Activated CD4-positive, alpha-beta T cell treated with anti-CD3 and anti-CD28 coated beads for 24 hours (primary cell): ENCODE results near the gene XYLT1.

Experiments used
- DNase-seq, 2 donors: peaks; one replicate each; pipeline ENCODE4 v3.0.0-alpha.2; 2020; ENCODE audit warnings: low read depth in 2 of 2

Gene XYLT1

DNA sequence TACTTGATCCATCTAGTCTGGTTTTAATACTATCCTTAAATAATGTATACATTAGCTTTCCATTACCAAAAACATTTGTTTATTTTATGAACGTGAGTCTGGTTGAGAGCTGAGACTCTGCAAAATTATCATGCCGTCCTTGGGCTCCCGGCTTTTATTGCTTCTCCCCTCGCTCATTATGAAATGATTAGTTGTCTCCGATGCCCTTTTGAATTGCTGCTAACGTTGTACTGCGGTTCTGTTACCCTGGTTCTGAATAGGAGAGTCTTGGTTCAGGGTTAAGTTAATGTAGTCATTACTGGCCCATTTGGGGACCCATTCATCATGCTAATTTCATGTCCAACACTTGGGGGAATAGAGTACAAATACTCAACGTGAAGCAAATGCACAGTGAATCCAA, 12.8 kb downstream of the XYLT1 start:
- DNase-seq: no peak

DNA sequence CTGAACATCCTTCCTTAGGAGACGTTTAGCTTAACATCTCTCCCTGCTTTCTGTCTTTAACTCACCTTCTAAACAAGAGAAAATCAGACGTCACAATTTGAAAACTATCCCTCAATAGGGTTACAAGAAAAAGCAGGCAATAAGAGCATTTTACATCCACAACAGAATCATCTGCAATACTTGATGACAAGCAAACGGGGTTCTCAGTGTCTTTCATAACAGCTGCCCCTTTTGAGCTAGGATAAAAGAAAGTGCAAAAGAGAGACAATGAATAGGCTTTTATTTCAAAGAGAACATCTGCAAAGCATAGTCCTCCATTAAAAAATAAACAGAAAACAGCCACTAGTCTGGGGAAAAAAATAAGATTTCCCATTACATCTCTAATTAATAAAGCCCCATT, 13.2 kb downstream of the XYLT1 start:
- no peak for DNase-seq

DNA sequence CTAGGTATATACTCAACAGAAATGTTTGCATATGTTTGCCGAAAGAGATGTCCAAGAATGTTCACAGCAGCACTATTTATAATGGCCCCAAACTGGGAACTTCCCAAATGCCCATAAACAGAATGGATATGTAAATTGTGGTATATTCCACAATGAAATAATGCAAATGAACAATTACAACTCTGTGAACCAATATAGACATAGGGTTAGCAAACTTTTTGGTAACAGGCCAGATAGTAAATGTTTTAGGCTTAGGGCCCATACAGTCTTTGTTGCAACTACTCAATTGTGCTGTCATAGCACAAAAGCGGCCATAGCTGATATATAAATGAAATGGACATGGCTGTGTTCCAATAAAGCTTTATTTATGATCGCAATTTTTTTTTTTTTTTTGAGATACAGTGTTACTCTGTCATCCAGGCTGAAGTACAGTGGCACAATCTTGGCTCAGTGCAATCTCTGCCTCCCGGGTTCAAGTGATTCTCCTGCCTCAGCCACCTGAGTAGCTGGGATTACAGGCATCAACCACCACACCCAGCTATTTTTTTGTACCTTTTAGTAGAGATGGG, 16.5 kb downstream of the XYLT1 start:
- DNase-seq: no peak

DNA sequence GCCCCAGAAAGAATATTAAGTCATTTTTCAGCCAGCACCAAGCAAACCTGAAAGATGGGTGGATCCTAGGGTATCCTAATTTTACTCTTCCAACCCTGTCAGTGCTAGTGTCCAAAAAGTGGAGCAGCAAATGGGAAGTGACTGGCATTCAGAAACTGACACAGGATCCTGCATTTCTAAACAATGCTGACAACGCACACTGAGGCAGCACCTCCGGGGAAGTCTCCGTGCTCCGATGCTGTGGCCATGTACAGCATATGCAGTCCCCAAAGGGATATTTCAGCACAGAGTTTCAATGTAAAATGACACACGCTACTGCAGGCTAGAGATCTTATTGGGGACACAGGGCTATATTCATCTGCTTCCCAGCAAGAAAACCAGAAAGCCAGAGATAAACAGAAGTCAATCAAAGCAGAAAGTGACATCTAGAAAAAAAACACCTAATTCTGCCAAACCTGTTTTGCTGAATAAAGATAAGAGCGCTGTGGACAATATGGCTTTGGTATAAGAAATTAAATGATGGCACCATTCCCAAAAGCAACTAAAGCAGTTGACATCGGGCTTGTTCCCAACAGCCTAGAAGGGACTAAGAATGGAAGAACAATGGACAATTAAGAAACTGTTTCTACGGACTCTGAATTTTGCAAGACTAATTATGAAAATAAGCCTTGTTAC, 17.3 kb downstream of the XYLT1 start:
- DNase-seq: no peak

DNA sequence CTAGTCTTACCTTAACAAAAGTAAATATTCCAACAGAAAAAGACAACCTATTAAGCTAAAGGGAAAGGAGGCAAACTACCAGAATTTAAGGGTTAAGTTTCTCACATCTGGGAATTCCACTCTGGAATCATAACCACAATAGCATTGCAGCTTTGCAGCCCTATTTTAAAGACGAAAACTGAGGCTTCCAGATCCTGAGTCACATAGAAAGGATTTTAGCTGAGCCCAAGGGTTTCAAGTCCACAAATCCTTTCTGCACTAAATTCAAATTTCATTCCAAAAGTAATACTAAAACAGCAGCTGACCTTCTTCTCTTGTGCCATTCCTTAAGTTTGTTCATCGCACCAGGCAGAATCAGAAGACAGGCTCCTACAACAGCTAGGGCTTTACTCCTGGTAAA, 17.8 kb downstream of the XYLT1 start:
- no peak for DNase-seq

DNA sequence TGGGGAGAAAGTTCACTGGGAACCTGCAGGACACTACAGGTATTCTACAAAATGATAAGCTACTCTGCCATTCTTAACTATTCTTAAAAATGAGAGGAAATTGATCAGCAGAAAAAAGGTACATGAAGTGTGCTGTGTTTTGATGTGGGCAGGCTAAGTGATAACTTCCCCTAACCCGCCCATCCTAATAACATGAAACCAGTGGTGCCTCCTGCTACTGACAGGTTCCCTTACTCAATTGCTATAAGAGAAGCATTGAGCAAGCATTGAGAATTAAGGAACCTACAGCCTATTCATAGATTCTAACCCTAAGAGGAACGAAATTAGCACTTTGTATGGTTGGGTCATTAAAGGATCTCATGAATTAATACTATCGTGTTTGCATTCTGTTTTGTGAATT, 18.9 kb downstream of the XYLT1 start:
- DNase-seq: no peak

DNA sequence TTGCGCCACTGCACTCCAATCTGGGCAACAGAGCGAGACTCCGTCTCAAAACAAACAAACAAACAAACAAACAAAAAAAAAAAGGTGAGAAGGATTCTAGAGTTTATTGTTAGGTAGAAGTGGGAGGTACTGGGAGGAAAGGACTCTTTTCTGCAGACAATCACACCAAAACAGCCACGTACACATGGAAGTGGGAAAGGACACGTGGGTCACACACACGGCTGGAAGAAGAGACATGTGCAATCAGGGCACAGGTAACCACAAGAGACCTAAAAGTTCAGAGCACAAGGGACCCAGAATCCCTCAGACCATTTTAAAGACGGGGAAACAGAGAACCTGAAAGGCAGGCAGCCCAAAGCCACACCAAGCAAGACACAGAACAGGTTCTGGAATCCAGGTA, 20.5 kb downstream of the XYLT1 start:
- no peak for DNase-seq

DNA sequence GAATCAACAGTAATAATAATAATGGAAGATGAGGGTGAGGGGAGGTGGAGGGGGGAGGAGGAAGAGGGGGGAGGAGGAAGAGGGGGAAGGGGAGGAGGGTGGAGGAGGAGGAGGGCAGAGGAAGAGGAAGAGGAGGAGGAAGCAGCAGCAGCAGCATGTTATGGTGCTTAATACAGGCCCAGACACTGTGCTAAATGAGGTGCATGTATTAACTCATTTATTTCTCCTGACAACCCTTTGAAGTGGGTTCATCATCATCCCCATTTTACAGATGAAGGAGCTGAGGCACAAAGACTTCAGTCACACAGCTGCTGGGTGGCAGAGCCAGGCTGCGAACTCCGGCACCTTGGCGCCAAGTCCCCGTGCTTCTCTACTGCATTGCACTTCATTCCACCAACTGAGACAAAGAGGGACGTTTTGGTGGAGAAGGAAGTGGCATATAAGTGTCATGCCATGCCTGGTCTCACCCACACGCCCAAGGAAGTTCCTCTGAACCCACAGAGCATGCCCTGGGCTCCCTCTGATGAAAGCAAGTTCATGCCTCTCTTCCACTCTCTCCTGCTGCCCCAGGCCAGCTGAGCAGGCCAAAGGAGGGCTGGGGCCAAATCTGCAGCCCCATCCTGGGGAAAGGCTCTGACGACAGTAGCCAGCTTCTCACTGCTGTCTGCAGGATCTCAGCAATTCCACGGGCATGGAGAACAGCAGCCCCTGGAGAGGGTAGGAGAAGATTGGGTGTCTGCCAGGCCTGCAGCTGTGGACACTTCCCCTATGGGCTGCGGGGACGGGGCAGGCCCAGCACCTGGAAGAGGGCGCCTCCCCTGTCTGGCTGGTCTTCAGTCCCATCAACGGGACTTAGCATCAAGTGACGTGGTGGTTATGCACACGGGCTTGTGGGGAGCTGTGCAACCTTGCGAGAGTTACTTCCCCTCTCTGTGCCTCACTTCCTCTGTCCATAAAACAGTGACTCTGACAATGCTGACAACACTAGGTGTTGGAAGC, 21.8 kb downstream of the XYLT1 start:
- no peak for DNase-seq

DNA sequence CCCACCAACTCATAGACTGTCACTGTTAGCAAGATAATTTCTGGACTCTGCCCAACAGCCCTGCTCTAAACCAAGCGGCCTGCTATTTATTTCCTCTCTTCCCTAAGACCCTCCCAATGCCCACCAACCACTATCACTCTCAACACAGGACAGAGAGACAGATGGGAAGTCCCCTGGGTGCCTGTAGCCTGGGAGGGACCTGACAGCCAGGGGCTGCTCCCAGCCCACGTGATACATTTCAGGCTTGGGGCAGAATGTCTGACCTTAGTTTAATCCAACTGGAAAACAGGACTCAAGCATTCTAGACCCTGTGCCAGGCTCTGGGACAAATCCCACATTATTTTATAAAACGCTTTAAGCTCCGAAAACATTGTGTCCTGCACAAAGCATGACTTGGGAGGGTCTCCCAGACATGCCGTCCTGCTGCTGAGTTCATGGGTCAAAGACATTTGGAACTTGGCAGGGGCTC, 23.6 kb downstream of the XYLT1 start:
- no peak for DNase-seq

DNA sequence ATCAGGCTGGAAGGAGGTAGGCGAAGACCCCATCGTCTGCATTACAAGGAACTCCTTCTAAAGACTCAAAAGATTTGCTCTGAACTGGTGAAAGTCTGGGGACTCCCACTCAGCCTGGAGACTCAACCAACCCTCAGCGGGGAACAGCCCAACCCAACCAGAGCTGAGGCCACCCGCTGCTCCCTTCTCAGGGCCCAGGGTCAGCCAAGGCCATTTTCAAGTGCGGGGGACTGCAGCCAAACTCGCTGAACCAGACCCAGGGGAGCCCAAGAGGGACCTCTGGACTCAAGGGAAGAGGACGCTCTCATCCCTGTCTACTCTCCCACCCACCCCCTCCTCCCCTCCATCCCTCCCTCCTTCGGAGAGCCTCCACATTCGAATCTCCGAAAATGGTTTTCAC, 24.1 kb downstream of the XYLT1 start:
- DNase-seq: no peak

DNA sequence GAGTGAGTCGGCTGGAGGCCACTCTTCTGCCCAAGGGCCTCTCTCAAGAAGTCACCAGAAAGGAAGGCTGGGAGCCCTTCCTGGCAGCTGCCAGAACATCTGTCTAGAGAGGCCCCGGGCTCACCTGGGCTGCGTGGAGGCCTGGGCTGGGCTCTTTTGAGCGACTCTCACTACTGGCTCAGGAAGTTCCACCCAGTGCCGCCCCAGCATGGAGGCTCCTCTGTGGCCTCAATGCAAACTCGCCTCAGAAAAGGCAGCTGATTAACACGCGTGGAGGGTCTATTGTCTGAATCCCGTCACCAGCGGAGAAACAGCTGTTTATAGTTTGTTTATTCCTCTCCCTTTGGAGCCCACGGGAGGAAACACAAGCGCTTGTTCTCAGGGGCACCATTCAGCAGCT, 25.3 kb downstream of the XYLT1 start:
- no peak for DNase-seq

DNA sequence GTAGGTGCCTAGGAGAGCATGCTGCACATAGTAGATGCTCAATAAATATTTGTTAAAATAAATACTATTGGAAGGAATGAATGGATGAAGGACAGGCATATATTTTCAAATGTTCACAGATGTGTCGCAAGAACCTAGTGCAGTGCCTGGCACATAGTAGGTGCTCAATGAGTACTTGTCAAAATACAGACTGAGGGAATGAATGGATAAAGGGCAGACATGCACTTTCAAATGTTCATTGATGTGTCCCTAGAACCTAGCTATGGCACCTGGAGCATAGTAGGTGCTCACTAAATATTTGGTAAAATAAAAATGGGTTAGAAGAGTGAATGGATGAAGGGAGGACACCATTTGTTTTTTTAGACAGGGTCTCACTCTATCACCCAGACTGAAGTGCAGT, 26.1 kb downstream of the XYLT1 start:
- no peak for DNase-seq

DNA sequence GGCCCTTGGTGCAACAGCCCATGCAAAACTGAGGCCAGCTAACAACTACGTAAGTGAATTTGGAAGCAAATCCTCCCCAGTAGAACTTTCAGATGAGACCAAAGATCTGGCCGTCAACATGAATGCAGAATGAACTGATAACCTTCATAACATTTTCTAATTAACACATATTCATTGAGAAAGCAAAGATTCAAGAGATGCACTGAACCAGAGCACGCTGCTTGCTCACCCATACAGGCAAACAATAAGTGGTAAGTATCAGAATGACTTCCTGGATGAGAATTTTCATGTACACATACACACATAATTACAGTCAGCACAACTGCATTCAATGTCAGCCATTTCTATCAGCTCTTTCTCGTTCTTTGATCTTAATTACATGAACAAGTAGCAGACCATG, 30.6 kb downstream of the XYLT1 start:
- no peak for DNase-seq

DNA sequence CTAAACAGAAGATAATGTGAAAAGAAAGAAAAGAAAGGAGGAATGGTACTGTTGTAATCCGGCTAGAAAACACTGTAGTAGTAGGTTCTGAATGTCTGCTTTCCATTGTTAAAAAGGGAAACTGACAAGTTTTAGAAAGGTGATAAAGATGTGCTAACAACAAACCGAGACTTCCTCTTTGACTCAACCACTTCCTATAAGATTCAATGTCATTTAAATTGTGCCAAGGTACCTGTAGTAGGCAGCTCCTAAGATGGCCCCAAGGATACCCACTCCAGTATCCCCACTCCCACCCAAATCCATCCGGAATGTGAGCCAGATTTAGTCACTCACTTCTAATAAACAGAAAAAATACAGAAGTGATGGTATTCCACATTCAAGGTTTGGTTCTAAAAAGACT, 31.2 kb downstream of the XYLT1 start:
- no peak for DNase-seq

DNA sequence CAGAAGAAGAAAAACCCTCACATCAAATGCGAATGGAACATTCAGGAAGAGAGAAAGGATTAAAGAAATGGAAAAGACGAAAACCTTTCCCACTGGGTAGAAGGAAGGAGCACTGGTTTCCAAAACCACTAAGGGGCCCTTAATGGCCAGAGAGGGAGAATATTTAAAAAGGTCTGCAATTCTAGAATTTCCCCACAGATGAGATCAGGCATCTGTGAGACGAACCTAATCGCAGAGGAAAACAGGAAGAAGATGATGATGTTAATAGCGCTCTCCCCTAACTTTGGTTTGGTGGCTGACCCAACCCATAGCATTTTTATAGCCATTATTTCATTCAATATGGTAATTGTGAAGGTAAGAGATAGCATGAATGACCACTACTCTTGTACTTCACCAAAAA, 32.8 kb downstream of the XYLT1 start:
- no peak for DNase-seq

DNA sequence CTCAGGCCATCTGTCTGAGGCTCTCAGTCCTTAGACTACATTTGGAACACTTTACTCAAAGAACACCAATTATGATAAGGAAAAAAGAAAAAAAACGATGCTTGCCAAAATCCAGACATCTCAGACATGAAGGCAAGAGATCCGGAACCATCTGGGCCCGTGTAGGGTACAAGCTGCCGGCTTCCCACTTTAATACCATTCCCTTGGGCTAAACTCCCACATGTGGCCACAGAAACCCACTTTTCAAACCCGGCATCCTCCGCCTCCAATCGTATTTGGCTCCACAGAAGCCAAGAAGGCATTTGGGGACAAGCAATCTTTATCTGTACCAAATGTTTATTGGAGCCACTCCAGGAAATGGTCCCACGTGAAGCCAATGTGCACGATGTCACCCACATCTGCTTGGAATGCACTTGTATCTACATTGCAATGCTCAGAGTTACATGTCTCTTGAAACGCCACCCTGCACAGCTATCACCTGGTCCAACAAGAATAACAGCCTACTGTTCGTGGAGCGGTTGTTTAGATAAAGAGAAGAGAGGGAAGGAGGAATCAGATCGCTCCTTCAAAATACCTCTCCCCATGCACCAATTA, 33.5 kb downstream of the XYLT1 start:
- no peak for DNase-seq

DNA sequence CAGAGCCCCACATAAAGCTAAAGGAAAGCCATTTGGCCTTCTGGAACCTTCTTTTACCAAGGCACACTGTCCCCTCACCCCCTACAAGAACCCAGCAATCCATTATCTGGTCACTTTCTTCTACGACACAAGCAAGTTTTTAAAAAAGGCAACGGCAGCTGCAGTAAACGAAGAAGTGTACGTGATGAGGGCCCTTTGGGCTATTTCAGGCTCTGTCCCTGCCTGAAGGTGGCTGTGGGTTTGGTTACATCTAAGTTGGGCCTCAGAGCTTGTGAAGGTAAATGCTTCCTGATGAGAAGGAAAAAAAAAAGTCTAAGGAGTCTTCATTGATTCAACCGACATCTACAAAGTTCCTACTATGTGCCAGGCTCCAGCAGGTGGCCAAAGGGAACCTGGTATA, 35.4 kb downstream of the XYLT1 start:
- no peak for DNase-seq

DNA sequence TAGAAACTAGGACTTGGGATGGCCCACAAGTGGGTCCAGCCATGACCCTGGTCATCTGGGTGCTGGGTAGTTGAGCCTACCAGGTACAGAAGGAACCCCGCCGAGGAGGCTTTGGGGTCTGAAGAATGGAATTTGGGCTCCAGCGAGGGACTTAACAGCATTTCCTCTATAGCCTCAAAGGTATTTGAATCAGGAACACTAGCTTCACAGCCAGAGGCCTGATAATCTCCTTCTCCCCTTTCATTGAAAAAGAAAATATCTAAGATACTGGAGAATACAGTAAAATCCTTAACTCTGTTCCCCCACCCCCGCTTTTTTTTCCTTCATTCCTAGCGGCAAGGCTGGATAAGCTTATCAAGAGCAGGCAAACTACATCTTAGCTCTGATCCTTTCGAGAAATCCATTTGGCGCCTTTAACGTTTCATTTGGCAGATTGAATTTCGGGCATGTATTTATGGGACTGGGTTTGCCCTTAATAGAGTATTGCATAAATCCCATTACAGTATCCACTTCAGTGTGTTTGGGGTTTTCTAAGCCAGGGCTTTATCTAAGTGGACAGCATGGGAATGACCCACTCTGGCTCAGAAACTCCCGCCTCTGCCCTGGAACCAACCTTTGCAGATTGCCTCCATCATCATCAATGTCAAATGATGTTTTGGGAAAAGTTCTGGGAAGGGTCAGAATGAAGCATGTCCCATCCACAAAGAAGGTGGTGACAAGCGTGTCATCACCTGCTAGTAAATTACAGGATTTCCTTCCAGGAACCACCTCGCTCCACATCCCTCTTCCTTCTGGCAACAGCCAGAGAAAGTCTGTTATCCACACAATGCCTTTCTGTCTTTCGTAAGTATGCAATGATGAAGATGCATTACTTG, 36.9 kb downstream of the XYLT1 start:
- DNase-seq: no peak

DNA sequence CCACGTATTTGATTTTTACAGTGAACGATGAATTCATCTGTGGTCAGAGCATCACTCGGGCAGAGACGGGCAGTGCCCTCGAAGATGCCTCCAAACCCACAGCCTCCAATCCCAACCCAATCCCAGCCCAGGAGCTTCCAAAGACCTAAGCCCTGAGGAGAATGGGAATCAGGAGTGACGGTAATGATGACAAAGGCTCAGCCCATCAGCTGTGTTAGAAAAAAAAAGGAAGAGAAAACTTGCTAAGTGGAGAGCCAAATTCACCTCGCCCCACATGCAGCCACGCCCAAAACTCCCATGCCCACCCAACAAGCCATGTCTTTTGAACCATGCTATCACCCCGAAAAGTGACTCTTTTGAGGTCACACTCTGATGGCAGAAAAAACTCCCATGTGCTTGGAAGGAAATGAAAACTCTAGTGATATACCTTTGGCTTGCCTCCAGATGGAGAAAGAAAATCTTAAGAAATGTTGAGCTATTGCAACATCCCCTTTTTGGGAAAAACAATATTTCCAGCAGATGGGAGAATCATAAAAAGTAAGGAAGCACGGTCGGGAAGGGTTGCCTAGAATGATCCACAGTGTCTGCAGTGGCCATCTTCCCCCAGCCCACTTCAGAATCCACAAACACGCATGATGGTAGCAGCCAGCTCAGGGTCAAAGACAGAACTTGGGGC, 37.7 kb downstream of the XYLT1 start:
- DNase-seq: no peak

DNA sequence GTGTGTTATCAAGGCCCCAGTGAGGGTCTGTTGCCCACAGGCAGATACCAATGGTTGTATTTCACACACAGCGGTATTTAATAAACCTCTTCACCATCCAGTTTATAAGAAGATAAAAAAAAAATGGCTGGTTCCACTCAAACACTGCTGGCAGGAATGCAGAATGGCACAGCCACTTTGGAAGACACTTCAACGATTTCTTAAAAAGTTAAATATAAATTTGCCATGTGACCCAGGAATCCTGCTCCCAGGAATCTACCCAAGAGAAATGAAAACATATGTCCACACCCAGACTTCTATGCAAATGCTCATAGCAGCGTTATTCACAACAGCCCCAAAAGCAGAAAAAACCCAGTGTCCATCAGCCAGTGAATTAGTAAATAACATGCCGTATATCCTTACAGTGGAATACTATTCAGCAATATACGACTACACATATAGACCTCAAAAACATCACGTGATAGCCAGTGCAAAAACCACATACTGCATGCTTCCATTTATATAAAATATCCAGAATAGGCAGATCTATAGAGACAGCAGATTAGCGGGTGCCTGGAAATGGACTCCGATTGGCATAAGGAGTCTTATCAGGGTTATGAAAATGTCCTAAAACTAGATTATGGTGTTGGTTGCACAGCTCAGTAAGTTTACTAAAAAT, 38.7 kb downstream of the XYLT1 start:
- DNase-seq: no peak
